Astrocyte (in vitro differentiated cells and primary cell): ENCODE data around the gene BRF1.

Experiments
- CTCF ChIP-seq: IDR thresholded peaks from 2 replicates; pipeline ENCODE4 v1.5.1; 2011; ENCODE audit warnings: low read depth, mild to moderate bottlenecking, inconsistent platforms, low read length, moderate library complexity; ENCODE audit not compliant: insufficient read depth
- EZH2 ChIP-seq: IDR thresholded peaks from 2 replicates; pipeline ENCODE4 v1.6.1; 2012; ENCODE audit warnings: mild to moderate bottlenecking, low read length, inconsistent platforms; ENCODE audit not compliant: insufficient read depth

- TF ChIP-seq EZH2 (no peak), CTCF (no peak)
Measured at GRCh38 chr14:105333613-105334364, 33.0 kb upstream of the BRF1 start.
